Pulmonary artery endothelial cell (primary cell): Measurements from ENCODE around the gene DESI2. TPM values are rescaled to one million over a fixed set of nuclear protein-coding genes. Genes with fewer than 3 reads are reported as not detected.

ENCODE experiments used
- DNase-seq: peaks from one replicate; pipeline ENCODE4 v3.0.0-alpha.2; 2011; ENCODE audit warnings: low read depth, low spot score
- total RNA-seq: library from RNA; depleted of rRNA; stranded (reverse); fragments of >200 nt; gene quantifications from 2 replicates; pipeline ENCODE4 v1.2.3, GENCODE V29; 2014

DESI2 gene
- total RNA-seq, 1 donor from 2014 or later: 52.6 TPM

GRCh38 chr1:244751271-244751895, 98.5 kb downstream of the DESI2 start:
- DNase-seq: no peak

- no peak for DNase-seq
These were observed 102.7 kb downstream of the DESI2 start for GRCh38 chr1:244755673-244756072.

- no peak for DNase-seq
These were observed 104.4 kb downstream of the DESI2 start for GRCh38 chr1:244757091-244757939.

Other genes starting within 250 kb of the DESI2 start
- 83.9 and 111 TPM in 2 replicates for gene ADSS2, start 201.2 kb upstream of the DESI2 start, total RNA-seq
- 0.46 and 0.78 TPM in 2 replicates for gene CATSPERE, start 191.9 kb upstream of the DESI2 start, total RNA-seq
- gene COX20, start 182.5 kb downstream of the DESI2 start, total RNA-seq: 11.3 and 19.8 TPM in 2 replicates
- gene HNRNPU, start 211.4 kb downstream of the DESI2 start, total RNA-seq: 474 and 592 TPM in 2 replicates